ENCODE results near the gene OGA.

GRCh38 chr10:101772895-101773761, 45.1 kb downstream of the OGA start:
- TF ChIP-seq CTCF (IDR thresholded peaks at IDR 0.05; ENCODE audit: insufficient read depth, low read depth, low read length) (no peak), EZH2 (IDR thresholded peaks at IDR 0.05; ENCODE audit: insufficient read depth, low read length) (peak; percentile 83)
